ENCODE measurements around the gene BICC1. TPM values are rescaled to one million over a fixed set of nuclear protein-coding genes. Genes with fewer than 3 reads are reported as not detected.

BICC1 gene
- total and polyA plus RNA-seq, 2 of the 8 experiments (the other 6 are each of a cell fraction or from before 2014, with no cell fraction given), result 0.20 to 0.73 TPM

GRCh38 chr10:58465629-58466028 is 47.0 kb upstream of the BICC1 start (continued):
- TF ChIP-seq RBBP5 (IDR thresholded peaks at IDR 0.05; ENCODE audit: borderline replicate concordance, low read depth, low read length) (no peak), CEBPB (IDR thresholded peaks at IDR 0.05; ENCODE audit: low read depth, low read length) (no peak), ASH2L (IDR thresholded peaks at IDR 0.05; ENCODE audit: low read length) (no peak)
